ENCODE data around the gene HS6ST2. TPM values are rescaled to one million over a fixed set of nuclear protein-coding genes. Genes with fewer than 3 reads are reported as not detected.

Gene HS6ST2
- total RNA-seq, 1 experiment from 2014 or later: 13.4 TPM

DNA sequence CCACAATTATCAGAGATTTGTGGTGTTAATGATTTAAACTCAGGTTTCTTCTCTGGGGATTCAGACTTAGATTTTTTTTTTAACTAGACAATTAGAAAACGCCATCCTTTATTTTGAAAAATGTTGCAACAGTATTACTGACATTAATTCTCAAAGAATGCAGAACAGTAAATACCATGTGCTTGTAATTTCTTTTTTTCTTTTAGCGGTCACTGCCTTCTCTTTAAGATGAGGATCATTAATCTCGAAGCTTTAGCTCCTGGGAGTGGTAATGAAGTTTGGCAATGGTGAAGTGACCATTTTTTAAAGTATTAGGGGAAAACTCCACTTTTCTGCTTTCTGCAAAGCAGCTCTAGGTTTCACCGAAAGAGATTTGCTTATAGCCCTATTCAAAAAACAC is 305.6 kb downstream of the HS6ST2 start:
- Histone ChIP-seq H3K36me3 (ENCODE audit: low read depth) (no peaks in the 10 kb centered on the region), H4K20me1 (ENCODE audit: insufficient read depth) (no peaks in the 10 kb centered on the region), H3K79me2 (ENCODE audit: low read depth) (no peaks in the 10 kb centered on the region), H3F3A (ENCODE audit: insufficient read depth, low read depth) (no peaks in the 10 kb centered on the region), H3K4me3 (no peak overlapping the region), H3K4me2 (no peak overlapping the region), H3K9me2 (ENCODE audit: insufficient read depth) (no peaks in the 10 kb centered on the region), H3K27ac (no peak overlapping the region), H3K4me1 (replicated peaks; ENCODE audit: insufficient read depth) (no peaks in the 10 kb centered on the region), H3K9me3 (ENCODE audit: insufficient read depth, low read depth) (no peaks in the 10 kb centered on the region), H2AFZ (no peak overlapping the region), H3K27me3 (ENCODE audit: insufficient read depth, low read depth) (no peaks in the 10 kb centered on the region)
- intact Hi-C loops (cut with micrococcal nuclease; ENCODE audit: unreplicated experiment): no loop called here
- TF ChIP-seq, protein P1, sequence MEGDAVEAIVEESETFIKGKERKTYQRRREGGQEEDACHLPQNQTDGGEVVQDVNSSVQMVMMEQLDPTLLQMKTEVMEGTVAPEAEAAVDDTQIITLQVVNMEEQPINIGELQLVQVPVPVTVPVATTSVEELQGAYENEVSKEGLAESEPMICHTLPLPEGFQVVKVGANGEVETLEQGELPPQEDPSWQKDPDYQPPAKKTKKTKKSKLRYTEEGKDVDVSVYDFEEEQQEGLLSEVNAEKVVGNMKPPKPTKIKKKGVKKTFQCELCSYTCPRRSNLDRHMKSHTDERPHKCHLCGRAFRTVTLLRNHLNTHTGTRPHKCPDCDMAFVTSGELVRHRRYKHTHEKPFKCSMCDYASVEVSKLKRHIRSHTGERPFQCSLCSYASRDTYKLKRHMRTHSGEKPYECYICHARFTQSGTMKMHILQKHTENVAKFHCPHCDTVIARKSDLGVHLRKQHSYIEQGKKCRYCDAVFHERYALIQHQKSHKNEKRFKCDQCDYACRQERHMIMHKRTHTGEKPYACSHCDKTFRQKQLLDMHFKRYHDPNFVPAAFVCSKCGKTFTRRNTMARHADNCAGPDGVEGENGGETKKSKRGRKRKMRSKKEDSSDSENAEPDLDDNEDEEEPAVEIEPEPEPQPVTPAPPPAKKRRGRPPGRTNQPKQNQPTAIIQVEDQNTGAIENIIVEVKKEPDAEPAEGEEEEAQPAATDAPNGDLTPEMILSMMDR (conservative IDR thresholded peaks at IDR 0.05): no peak
- no peak for TF ChIP-seq EZH2 (IDR thresholded peaks at IDR 0.05; ENCODE audit: low read depth)
- ChIA-PET POLR2A (ENCODE audit: unreplicated experiment) (no interaction called here), CTCF (interaction anchor here (0.7 kb wide), 1 partner anchor 383 kb away, joined by 3 read pairs; no protein-coding TSS in a partner anchor)
- no TSS peak for BruUV-seq (replicated peaks)
- DNase-seq: no peak

- BruUV-seq (replicated peaks): no TSS peak
These were observed 306.9 kb downstream of the HS6ST2 start for GRCh38 chrX:132651421-132652086.

GRCh38 chrX:132648895-132649294 is 309.5 kb downstream of the HS6ST2 start:
- Histone ChIP-seq H3K4me1 (replicated peaks; ENCODE audit: insufficient read depth) (no peaks in the 10 kb centered on the region), H3K4me2 (no peak overlapping the region), H3F3A (ENCODE audit: insufficient read depth, low read depth) (no peaks in the 10 kb centered on the region), H3K9me3 (ENCODE audit: insufficient read depth, low read depth) (no peaks in the 10 kb centered on the region), H2AFZ (no peak overlapping the region), H3K27ac (no peak overlapping the region), H3K79me2 (ENCODE audit: low read depth) (no peaks in the 10 kb centered on the region), H4K20me1 (ENCODE audit: insufficient read depth) (no peaks in the 10 kb centered on the region), H3K27me3 (ENCODE audit: insufficient read depth, low read depth) (no peaks in the 10 kb centered on the region), H3K9me2 (ENCODE audit: insufficient read depth) (no peaks in the 10 kb centered on the region), H3K36me3 (ENCODE audit: low read depth) (no peaks in the 10 kb centered on the region), H3K4me3 (no peak overlapping the region)
- ChIA-PET POLR2A (ENCODE audit: unreplicated experiment) (no interaction called here), CTCF (no interaction called here)
- BruUV-seq (replicated peaks): no TSS peak
- intact Hi-C loops (cut with micrococcal nuclease; ENCODE audit: unreplicated experiment): no loop called here
- no peak for TF ChIP-seq EZH2 (IDR thresholded peaks at IDR 0.05; ENCODE audit: low read depth)
- TF ChIP-seq, protein P1 (conservative IDR thresholded peaks at IDR 0.05): no peak
- peak in 1 of 2 experiments; percentile 19 for DNase-seq

More at GRCh38 chrX:132651421-132652086, 306.9 kb downstream of the HS6ST2 start:
- no peaks in the 10 kb centered on the region for H3K9me3 ChIP-seq (ENCODE audit: insufficient read depth, low read depth)
- H3F3A ChIP-seq (ENCODE audit: insufficient read depth, low read depth): no peaks in the 10 kb centered on the region
- DNase-seq: peak in 1 of 2 experiments; percentile 21
- no peaks in the 10 kb centered on the region for H3K79me2 ChIP-seq (ENCODE audit: low read depth)
- H2AFZ ChIP-seq: no peak overlapping the region
- H3K4me2 ChIP-seq: no peak overlapping the region
- no peak for TF ChIP-seq EZH2 (IDR thresholded peaks at IDR 0.05; ENCODE audit: low read depth)
- TF ChIP-seq, protein P1 (conservative IDR thresholded peaks at IDR 0.05): peak; percentile 37; the same call in 1 of the 2 replicates
- no peaks in the 10 kb centered on the region for H3K36me3 ChIP-seq (ENCODE audit: low read depth)
- no peaks in the 10 kb centered on the region for H3K9me2 ChIP-seq (ENCODE audit: insufficient read depth)
- no peak overlapping the region for H3K4me3 ChIP-seq
- no peaks in the 10 kb centered on the region for H3K27me3 ChIP-seq (ENCODE audit: insufficient read depth, low read depth)
- ChIA-PET CTCF (no interaction called here), POLR2A (ENCODE audit: unreplicated experiment) (no interaction called here)
- H3K4me1 ChIP-seq (replicated peaks; ENCODE audit: insufficient read depth): no peaks in the 10 kb centered on the region
- intact Hi-C loops (cut with micrococcal nuclease; ENCODE audit: unreplicated experiment): no loop called here
- H3K27ac ChIP-seq: no peak overlapping the region
- H4K20me1 ChIP-seq (ENCODE audit: insufficient read depth): no peaks in the 10 kb centered on the region

Measured in PC-9 (cell line).